CD4-positive, alpha-beta T cell treated with Interleukin-15 for 1 hour (primary cell): ENCODE measurements around the gene PDLIM7.

Source experiments
- DNase-seq: peaks from one replicate; pipeline ENCODE4 v3.0.0-alpha.2; 2020

PDLIM7 gene

GRCh38 chr5:177524539-177524900 lies 27.1 kb upstream of the PDLIM7 start:
- no peak for DNase-seq

GRCh38 chr5:177523711-177524538 lies 26.5 kb upstream of the PDLIM7 start:
- no peak for DNase-seq

- DNase-seq: no peak
Measured at GRCh38 chr5:177520916-177521513, 23.6 kb upstream of the PDLIM7 start.

- DNase-seq: no peak
Measured at GRCh38 chr5:177520271-177520670, 22.9 kb upstream of the PDLIM7 start.

- no peak for DNase-seq
Measured at GRCh38 chr5:177519463-177520235, 22.2 kb upstream of the PDLIM7 start.

GRCh38 chr5:177516601-177517568 lies 19.5 kb upstream of the PDLIM7 start, which contains the start of gene DDX41:
Gene DDX41 (minus strand): TSS chr5:177516961. CDS start chr5:177516945, 16 bp downstream.
- peak; percentile 95 for DNase-seq

GRCh38 chr5:177515580-177515979 lies 18.2 kb upstream of the PDLIM7 start:
- no peak for DNase-seq

- DNase-seq: no peak
Measured at GRCh38 chr5:177514541-177514940, 17.1 kb upstream of the PDLIM7 start.

GRCh38 chr5:177513500-177513899 lies 16.1 kb upstream of the PDLIM7 start:
- no peak for DNase-seq

GRCh38 chr5:177512736-177513380 lies 15.5 kb upstream of the PDLIM7 start:
- DNase-seq: no peak

- DNase-seq: no peak
Measured at GRCh38 chr5:177511796-177512675, 14.6 kb upstream of the PDLIM7 start.

GRCh38 chr5:177511181-177511580 lies 13.8 kb upstream of the PDLIM7 start:
- DNase-seq: peak; percentile 18

- DNase-seq: peak; percentile 78
Measured at GRCh38 chr5:177510567-177511053, 13.2 kb upstream of the PDLIM7 start.

- peak; percentile 33 for DNase-seq
Measured at GRCh38 chr5:177509991-177510566, 12.7 kb upstream of the PDLIM7 start.

GRCh38 chr5:177509381-177509951 lies 12.1 kb upstream of the PDLIM7 start, which contains the start of gene DOK3:
Gene DOK3 (minus strand): TSS chr5:177509826. CDS start chr5:177509540, 286 bp downstream.
- peak; percentile 55 for DNase-seq

- DNase-seq: no peak
Measured at GRCh38 chr5:177508837-177509236, 11.4 kb upstream of the PDLIM7 start.

- no peak for DNase-seq
Measured at GRCh38 chr5:177508221-177508611, 10.8 kb upstream of the PDLIM7 start.

- DNase-seq: no peak
Measured at GRCh38 chr5:177507596-177508220, 10.3 kb upstream of the PDLIM7 start.

- DNase-seq: no peak
Measured at GRCh38 chr5:177507165-177507564, 9.8 kb upstream of the PDLIM7 start.
